Common myeloid progenitor, CD34-positive (primary cell): ENCODE measurements around the gene PLXNB1.

Source experiments
- CTCF ChIA-PET: fragments of 350-600 bp; sonication (Branson Sonifier 250); formaldehyde crosslinking; loops from one replicate; lab custom pipeline; 2021; ENCODE audit warnings: antibody characterized with exemption; lab: Charles Lee
- POLR2A ChIA-PET: fragments of 350-600 bp; sonication (Branson Sonifier 250); formaldehyde crosslinking; loops from one replicate; lab custom pipeline; 2021; ENCODE audit warnings: antibody characterized with exemption; lab: Charles Lee
- DNase-seq, 3 donors: peaks; one replicate each; pipeline versions ENCODE4 v3.0.0 to v3.0.0-alpha.2; 2013
- H3K27ac ChIP-seq, 2 experiments: 1 replicate in 1 of 2; 2 replicates in 1 of 2; pipeline ENCODE4 v1.7.0; 2013; ENCODE audit warnings: inconsistent platforms in 2 of 2, low read length in 2 of 2, mild to moderate bottlenecking in 2 of 2, low read depth in 1 of 2, moderate library complexity in 1 of 2; ENCODE audit not compliant: severe bottlenecking in 2 of 2, insufficient read depth in 1 of 2, poor library complexity in 1 of 2
- H3K27me3 ChIP-seq, 5 experiments: replicated peaks in 2 of 5; 1 replicate in 3 of 5; 2 replicates in 2 of 5; pipeline versions ENCODE4 v1.6.1 to v1.7.0; 2013; ENCODE audit warnings: low read length in 4 of 5, mild to moderate bottlenecking in 2 of 5, moderate library complexity in 2 of 5, inconsistent platforms in 1 of 5; ENCODE audit not compliant: insufficient read depth in 5 of 5, control insufficient read depth in 4 of 5
- H3K36me3 ChIP-seq, 4 experiments: 1 replicate in 2 of 4; 2 replicates in 2 of 4; pipeline versions ENCODE4 v1.6.1 to v1.7.0; 2013; ENCODE audit warnings: low read length in 3 of 4, control low read depth in 1 of 4, mild to moderate bottlenecking in 1 of 4; ENCODE audit not compliant: control insufficient read depth in 4 of 4, insufficient read depth in 4 of 4
- H3K4me1 ChIP-seq, 4 experiments: 1 replicate in 3 of 4; 2 replicates in 1 of 4; pipeline versions ENCODE4 v1.6.1 to v1.7.1; 2013; ENCODE audit warnings: low read length in 3 of 4, mild to moderate bottlenecking in 3 of 4, control low read depth in 1 of 4, inconsistent platforms in 1 of 4, moderate library complexity in 1 of 4; ENCODE audit not compliant: control insufficient read depth in 4 of 4, insufficient read depth in 4 of 4; ENCODE audit errors: control extremely low read depth in 1 of 4
- H3K4me3 ChIP-seq, 7 experiments: 1 replicate in 4 of 7; 2 replicates in 3 of 7; pipeline versions ENCODE4 v1.5.1 to v1.7.0; 2013; ENCODE audit warnings: mild to moderate bottlenecking in 7 of 7, low read length in 6 of 7, moderate library complexity in 6 of 7, inconsistent platforms in 2 of 7, low read depth in 2 of 7, control low read depth in 1 of 7; ENCODE audit not compliant: insufficient read depth in 4 of 7, control insufficient read depth in 1 of 7; ENCODE audit errors: extremely low read depth in 1 of 7
- H3K9me3 ChIP-seq, 5 experiments: 1 replicate in 4 of 5; 2 replicates in 1 of 5; pipeline versions ENCODE4 v1.6.1 to v1.7.1; 2013; ENCODE audit warnings: low read length in 4 of 5, mild to moderate bottlenecking in 2 of 5, inconsistent platforms in 1 of 5, low read depth in 1 of 5, moderate library complexity in 1 of 5; ENCODE audit not compliant: control insufficient read depth in 4 of 5, insufficient read depth in 2 of 5; ENCODE audit errors: control extremely low read depth in 1 of 5
- WGBS: methylation state at CpG from one replicate; pipeline ENCODE4 v1.1.5; 2013; ENCODE audit not compliant: insufficient coverage; 5-methylcytosine and 5-hydroxymethylcytosine counted together

PLXNB1 gene

GRCh38 chr3:48411041-48411588, 18.8 kb downstream of the PLXNB1 start:
- ChIA-PET CTCF (interaction anchor here (1.0 to 1.8 kb wide), 3 partner anchors 10 to 25 kb away, joined by 3 to 6 read pairs (median 4); no protein-coding TSS in a partner anchor), POLR2A (no interaction called here)
- Histone ChIP-seq H3K9me3 (no peaks in the 10 kb centered on the region), H3K4me1 (no peaks in the 10 kb centered on the region), H3K4me3 (no peak overlapping the region), H3K36me3 (peaks cover 0 to 33% (median 5%) of the 10 kb centered on the region in 4 experiments), H3K27me3 (no peaks in the 10 kb centered on the region), H3K27ac (no peak overlapping the region)
- whole genome bisulfite sequencing, result 98% methylated on average over 8 of the region's 9 CpGs
- DNase-seq, result no peak

DNA sequence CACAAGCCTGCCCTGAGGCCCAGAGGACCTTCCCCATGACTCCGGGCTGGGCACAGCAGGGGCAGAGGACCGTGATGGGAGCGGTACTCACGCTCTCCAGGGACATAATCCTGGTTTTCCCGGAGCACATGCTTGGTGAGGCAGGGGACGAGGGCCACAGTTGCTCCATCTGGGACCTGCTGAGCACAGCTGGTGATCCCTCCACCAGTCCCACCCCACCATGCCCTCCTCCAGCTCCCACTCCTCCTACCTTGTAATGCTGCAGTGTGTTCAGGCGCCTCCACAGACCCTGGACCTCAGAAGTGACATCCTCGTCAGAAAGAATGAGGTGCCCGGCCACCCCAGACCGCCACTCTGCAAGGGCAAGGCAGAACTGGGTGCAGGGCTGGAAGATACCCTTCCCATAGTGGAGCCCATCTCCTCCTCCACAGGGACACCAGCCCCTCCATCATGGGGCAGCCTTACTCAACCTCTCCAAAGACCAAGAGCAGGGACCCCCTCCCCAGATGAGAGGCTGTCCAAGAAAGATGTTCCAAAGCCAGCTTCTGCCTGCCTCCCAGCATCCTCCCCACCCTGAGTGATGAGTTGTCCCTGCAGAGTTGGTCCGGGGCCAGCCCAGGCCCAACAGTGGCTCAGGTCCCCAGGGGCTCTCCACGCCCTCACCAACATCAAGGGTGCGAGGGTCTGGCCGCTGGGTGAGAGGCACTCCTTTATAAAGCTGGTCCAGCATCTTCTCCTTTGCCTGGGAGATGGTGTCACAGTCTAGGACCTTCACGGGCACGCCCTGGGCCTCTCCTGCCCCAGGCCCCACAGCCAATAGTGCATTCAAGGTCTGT, 19.5 kb downstream of the PLXNB1 start:
- ChIA-PET CTCF (interaction anchor here (1.2 kb wide), 1 partner anchor 10 kb away, joined by 3 read pairs; no protein-coding TSS in a partner anchor), POLR2A (no interaction called here)
- Histone ChIP-seq H3K27me3 (no peaks in the 10 kb centered on the region), H3K9me3 (no peaks in the 10 kb centered on the region), H3K4me1 (no peaks in the 10 kb centered on the region), H3K27ac (no peak overlapping the region), H3K4me3 (no peak overlapping the region), H3K36me3 (peaks cover 0 to 30% (median 5%) of the 10 kb centered on the region in 4 experiments)
- DNase-seq, result no peak
- WGBS, result 98% methylated on average over 16 of the region's 16 CpGs

GRCh38 chr3:48409291-48410201, 20.3 kb downstream of the PLXNB1 start:
- CTCF ChIA-PET, result interaction anchor here (1.2 to 3.9 kb wide), 3 partner anchors 9 to 141 kb away, joined by 3 to 14 read pairs (median 5); no protein-coding TSS in a partner anchor
- POLR2A ChIA-PET, result no interaction called here
- WGBS, result 98% methylated on average over 26 of the region's 31 CpGs
- Histone ChIP-seq H3K27me3 (no peaks in the 10 kb centered on the region), H3K4me1 (no peaks in the 10 kb centered on the region), H3K9me3 (no peaks in the 10 kb centered on the region), H3K4me3 (no peak overlapping the region), H3K36me3 (peaks cover 0 to 25% (median 6%) of the 10 kb centered on the region in 4 experiments), H3K27ac (no peak overlapping the region)
- DNase-seq, result no peak

GRCh38 chr3:48408823-48409281, 21.0 kb downstream of the PLXNB1 start:
- ChIA-PET POLR2A (no interaction called here), CTCF (interaction anchor here (1.1 to 3.9 kb wide), 5 partner anchors 8 to 141 kb away, joined by 3 to 14 read pairs (median 4); no protein-coding TSS in a partner anchor)
- Histone ChIP-seq H3K4me1 (no peaks in the 10 kb centered on the region), H3K27me3 (no peaks in the 10 kb centered on the region), H3K36me3 (peaks cover 0 to 28% (median 7%) of the 10 kb centered on the region in 4 experiments), H3K9me3 (no peaks in the 10 kb centered on the region), H3K27ac (no peak overlapping the region), H3K4me3 (no peak overlapping the region)
- WGBS, result 95% methylated on average over 4 of the region's 4 CpGs
- DNase-seq, result no peak

- Histone ChIP-seq H3K27ac (no peak overlapping the region), H3K36me3 (peaks cover 0 to 26% (median 7%) of the 10 kb centered on the region in 4 experiments), H3K27me3 (no peaks in the 10 kb centered on the region), H3K9me3 (no peaks in the 10 kb centered on the region), H3K4me3 (no peak overlapping the region), H3K4me1 (no peaks in the 10 kb centered on the region)
- CTCF ChIA-PET, result interaction anchor here (0.5 to 3.9 kb wide), 8 partner anchors 11 to 139 kb away, joined by 3 to 14 read pairs (median 4); no protein-coding TSS in a partner anchor
- DNase-seq, result no peak
- 96% methylated on average over 7 of the region's 8 CpGs for WGBS
- POLR2A ChIA-PET, result no interaction called here
These were observed 22.3 kb downstream of the PLXNB1 start for GRCh38 chr3:48407542-48408099.
